H1 (cell line): Measurements from ENCODE around the gene THAP7. TPM values are rescaled to one million over a fixed set of nuclear protein-coding genes. Genes with fewer than 3 reads are reported as not detected.

ENCODE experiments used
- ATF2 ChIP-seq: IDR thresholded peaks from 2 replicates; pipeline ENCODE4 v1.6.1; 2012; ENCODE audit warnings: low read length, inconsistent platforms
- CBX5 ChIP-seq: fragments of 300-800, 300-1000 bp; sonication (generic); IDR thresholded peaks from 2 replicates; pipeline ENCODE4 v1.7.1; 2016; ENCODE audit warnings: antibody characterized with exemption, low read length, low read depth
- EGR1 ChIP-seq: IDR thresholded peaks from 2 replicates; pipeline ENCODE4 v1.6.1; 2011; ENCODE audit warnings: low read depth, low read length, borderline replicate concordance
- MAX ChIP-seq: IDR thresholded peaks from 2 replicates; pipeline ENCODE4 v1.6.1; 2012; ENCODE audit warnings: inconsistent platforms
- polyA plus RNA-seq, 7 experiments: library from polyadenylated mRNA; depleted of rRNA in 3 of 7; stranded (reverse) in 5 of 7; unstranded in 2 of 7; fragments of >200 nt in 5 of 7; fragments of 200-250 nt in 2 of 7; gene quantifications; 1 replicate in 5 of 7; 2 replicates in 1 of 7; 4 replicates in 1 of 7; pipeline versions ENCODE4 v1.2.1 to v1.2.3, GENCODE V29; 2011 to 2013; ENCODE audit warnings: missing spikeins in 2 of 7, mixed read lengths in 2 of 7
- total RNA-seq: library from RNA; stranded (reverse); fragmentation: NEBNext Ultra II Directional; extraction: Animal tissue kit (Norgen Biotek cat#: 25700); gene quantifications from 2 replicates; pipeline ENCODE4 v1.2.1, GENCODE V29; 2021

THAP7 gene
- total and polyA plus RNA-seq, 2 of the 8 experiments (the other 6 are each of a cell fraction or from before 2014, with no cell fraction given), result 16.9 to 32.5 TPM

- TF ChIP-seq MAX (no peak), EGR1 (no peak), CBX5 (no peak), ATF2 (no peak)
Measured at GRCh38 chr22:21030621-21031544, 29.0 kb upstream of the THAP7 start (continued).
